Uterus (tissue), 2 donors: ENCODE data around the gene ELAPOR1.

Experiments
- CTCF ChIP-seq, 4 experiments: fragments of 200-600 bp in 2 of 4; fragments of 450-650 bp in 2 of 4; sonication (generic) in 2 of 4; IDR thresholded peaks; one replicate each; pipeline ENCODE4 v1.5.1; 2016 to 2019; ENCODE audit warnings: antibody characterized with exemption in 4 of 4, mild to moderate bottlenecking in 2 of 4, moderate library complexity in 1 of 4
- POLR2A ChIP-seq, 2 donors: fragments of 450-650 bp; IDR thresholded peaks; one replicate each; pipeline ENCODE4 v1.6.1; 2016; ENCODE audit warnings: antibody characterized with exemption in 2 of 2, mild to moderate bottlenecking in 1 of 2, moderate library complexity in 1 of 2

GRCh38 chr1:109116286-109116685 is 2.4 kb downstream of the ELAPOR1 start:
- TF ChIP-seq POLR2A (IDR thresholded peaks at IDR 0.05) (no peak), CTCF (IDR thresholded peaks at IDR 0.05) (no peak)
